Bronchial epithelial cell (primary cell): ENCODE measurements around the gene ABCA7. TPM values are rescaled to one million over a fixed set of nuclear protein-coding genes. Genes with fewer than 3 reads are reported as not detected.

ENCODE experiments used
- DNase-seq: peaks from one replicate; pipeline ENCODE4 v3.0.0-alpha.2; 2010; ENCODE audit warnings: low read depth
- FAIRE-seq: peaks from 2 replicates; lab custom pipeline; 2011; peaks lifted over from hg19 to GRCh38; lab: Jason Lieb, UNC
- H3K27me3 ChIP-seq: 2 replicates; pipeline ENCODE4 v1.5.1; 2011; ENCODE audit warnings: low read length; ENCODE audit not compliant: control insufficient read depth, insufficient read depth
- H3K36me3 ChIP-seq: 2 replicates; pipeline ENCODE4 v1.5.1; 2011; ENCODE audit warnings: low read length; ENCODE audit not compliant: control insufficient read depth, insufficient read depth
- H3K4me3 ChIP-seq: 2 replicates; pipeline ENCODE4 v1.5.1; 2011; ENCODE audit warnings: mild to moderate bottlenecking, low read depth, low read length, control low read depth
- CTCF ChIP-seq: IDR thresholded peaks from 2 replicates; pipeline ENCODE4 v1.5.1; 2011; ENCODE audit warnings: mild to moderate bottlenecking, moderate library complexity, low read length, control low read depth, inconsistent platforms; ENCODE audit not compliant: insufficient read depth, severe bottlenecking
- total RNA-seq: library from RNA; depleted of rRNA; stranded (reverse); fragments of >200 nt; gene quantifications from 2 replicates; pipeline ENCODE4 v1.2.1, GENCODE V29; 2014

ABCA7 gene
- total RNA-seq, 1 donor from 2014 or later = 6.8 TPM

GRCh38 chr19:1035998-1036621 lies 3.8 kb upstream of the ABCA7 start:
- FAIRE-seq (no peak), DNase-seq (no peak)
- TF ChIP-seq CTCF = no peak
- H3K4me3 ChIP-seq = no peak overlapping the region
- no peaks in the 10 kb centered on the region for H3K27me3 ChIP-seq
- H3K36me3 ChIP-seq = peaks cover 26% of the 10 kb centered on the region

- DNase-seq (no peak), FAIRE-seq (no peak)
- no peak overlapping the region for H3K4me3 ChIP-seq
- H3K36me3 ChIP-seq = peaks cover 20% of the 10 kb centered on the region
- no peak for TF ChIP-seq CTCF
- H3K27me3 ChIP-seq = no peaks in the 10 kb centered on the region
Observed at GRCh38 chr19:1037621-1038064, 2.3 kb upstream of the ABCA7 start.

- FAIRE-seq (no peak), DNase-seq (no peak)
- TF ChIP-seq CTCF = no peak
- no peaks in the 10 kb centered on the region for H3K27me3 ChIP-seq
- H3K36me3 ChIP-seq = peaks cover 20% of the 10 kb centered on the region
- H3K4me3 ChIP-seq = no peak overlapping the region
Observed at GRCh38 chr19:1038978-1039645, 795 bp upstream of the ABCA7 start.

GRCh38 chr19:1040476-1041271 lies 767 bp downstream of the ABCA7 start:
- peak; percentile 87 for DNase-seq
- no peak for TF ChIP-seq CTCF
- peaks cover 16% of the 10 kb centered on the region for H3K36me3 ChIP-seq
- peak; percentile 60 for FAIRE-seq
- H3K4me3 ChIP-seq = peak overlapping the region; percentile 67
- no peaks in the 10 kb centered on the region for H3K27me3 ChIP-seq

- DNase-seq = no peak
- no peaks in the 10 kb centered on the region for H3K27me3 ChIP-seq
- H3K36me3 ChIP-seq = peaks cover 10% of the 10 kb centered on the region
- H3K4me3 ChIP-seq = no peak overlapping the region
- no peak for TF ChIP-seq CTCF
- FAIRE-seq = no peak
Observed at GRCh38 chr19:1041272-1041834, 1.4 kb downstream of the ABCA7 start.
